ENCODE measurements around the gene ZSCAN9. TPM values are rescaled to one million over a fixed set of nuclear protein-coding genes. Genes with fewer than 3 reads are reported as not detected.

Gene ZSCAN9
- total RNA-seq, 1 donor from 2014 or later: 40.1 TPM

DNA sequence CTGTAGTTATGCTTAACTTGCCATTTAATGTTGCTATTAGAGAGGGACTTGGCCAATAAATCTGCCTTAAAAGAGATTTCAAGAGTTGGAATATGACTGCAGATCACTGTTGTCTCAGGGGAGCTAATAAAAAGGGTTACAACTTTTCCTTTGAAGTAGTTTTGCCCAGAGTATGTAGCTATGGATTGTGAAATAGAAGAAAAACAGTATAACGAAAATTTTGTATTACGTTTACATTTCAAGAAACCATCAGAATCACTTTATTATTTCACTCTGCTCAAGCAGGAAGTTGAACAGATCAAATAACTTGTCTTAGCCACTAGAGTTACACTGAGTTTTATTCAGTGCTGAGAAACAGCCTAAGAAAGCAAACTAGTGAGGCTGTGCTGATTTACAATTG is 38.8 kb downstream of the ZSCAN9 start:
- Mint-ChIP-seq H3K4me3 (ENCODE audit: low read depth) (no peak overlapping the region), H3K9me3 (ENCODE audit: low read depth) (no peaks in the 10 kb centered on the region), H3K4me1 (ENCODE audit: low read depth) (peaks cover 2% of the 10 kb centered on the region), H3K36me3 (ENCODE audit: insufficient read depth) (no peaks in the 10 kb centered on the region), H3K27me3 (peaks cover 15% of the 10 kb centered on the region), H3K27ac (no peak overlapping the region)
- TF ChIP-seq, protein P1, sequence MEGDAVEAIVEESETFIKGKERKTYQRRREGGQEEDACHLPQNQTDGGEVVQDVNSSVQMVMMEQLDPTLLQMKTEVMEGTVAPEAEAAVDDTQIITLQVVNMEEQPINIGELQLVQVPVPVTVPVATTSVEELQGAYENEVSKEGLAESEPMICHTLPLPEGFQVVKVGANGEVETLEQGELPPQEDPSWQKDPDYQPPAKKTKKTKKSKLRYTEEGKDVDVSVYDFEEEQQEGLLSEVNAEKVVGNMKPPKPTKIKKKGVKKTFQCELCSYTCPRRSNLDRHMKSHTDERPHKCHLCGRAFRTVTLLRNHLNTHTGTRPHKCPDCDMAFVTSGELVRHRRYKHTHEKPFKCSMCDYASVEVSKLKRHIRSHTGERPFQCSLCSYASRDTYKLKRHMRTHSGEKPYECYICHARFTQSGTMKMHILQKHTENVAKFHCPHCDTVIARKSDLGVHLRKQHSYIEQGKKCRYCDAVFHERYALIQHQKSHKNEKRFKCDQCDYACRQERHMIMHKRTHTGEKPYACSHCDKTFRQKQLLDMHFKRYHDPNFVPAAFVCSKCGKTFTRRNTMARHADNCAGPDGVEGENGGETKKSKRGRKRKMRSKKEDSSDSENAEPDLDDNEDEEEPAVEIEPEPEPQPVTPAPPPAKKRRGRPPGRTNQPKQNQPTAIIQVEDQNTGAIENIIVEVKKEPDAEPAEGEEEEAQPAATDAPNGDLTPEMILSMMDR (IDR thresholded peaks at IDR 0.05; ENCODE audit: unreplicated experiment): no peak
- no peak for DNase-seq (ENCODE audit: low spot score, unreplicated experiment)

DNA sequence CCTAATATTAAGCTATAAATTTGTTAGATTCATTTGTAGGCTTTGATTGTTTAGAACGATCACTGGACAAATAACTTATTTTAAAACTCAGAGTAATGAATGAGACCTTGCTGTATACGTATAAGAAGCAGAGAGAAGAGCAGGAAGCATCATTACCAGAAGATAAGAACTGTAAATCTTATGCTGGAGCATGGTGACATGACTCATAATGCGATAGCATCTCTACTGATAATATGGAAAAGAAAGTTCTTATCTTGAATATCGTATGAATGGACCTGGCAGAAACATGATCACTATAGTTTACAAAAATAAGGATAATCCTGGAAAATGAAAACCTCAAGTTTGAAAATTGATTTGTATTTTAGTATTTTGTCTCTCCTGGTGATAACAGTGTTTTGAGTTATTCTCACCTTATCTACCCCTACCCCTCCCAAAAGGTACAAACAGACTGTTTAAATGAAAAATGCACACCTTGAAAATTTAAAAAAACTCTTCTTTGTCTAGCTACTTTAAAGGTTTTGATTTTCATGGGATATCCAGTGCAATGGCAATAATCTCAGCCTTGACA is 39.8 kb downstream of the ZSCAN9 start:
- no peaks in the 10 kb centered on the region for H3K9me3 Mint-ChIP-seq (ENCODE audit: low read depth)
- no peak for DNase-seq (ENCODE audit: low spot score, unreplicated experiment)
- TF ChIP-seq, protein P1 (IDR thresholded peaks at IDR 0.05; ENCODE audit: unreplicated experiment): no peak
- H3K36me3 Mint-ChIP-seq (ENCODE audit: insufficient read depth): no peaks in the 10 kb centered on the region
- H3K4me1 Mint-ChIP-seq (ENCODE audit: low read depth): peaks cover 2% of the 10 kb centered on the region
- peaks cover 10% of the 10 kb centered on the region for H3K27me3 Mint-ChIP-seq
- H3K27ac Mint-ChIP-seq: no peak overlapping the region
- no peak overlapping the region for H3K4me3 Mint-ChIP-seq (ENCODE audit: low read depth)

DNA sequence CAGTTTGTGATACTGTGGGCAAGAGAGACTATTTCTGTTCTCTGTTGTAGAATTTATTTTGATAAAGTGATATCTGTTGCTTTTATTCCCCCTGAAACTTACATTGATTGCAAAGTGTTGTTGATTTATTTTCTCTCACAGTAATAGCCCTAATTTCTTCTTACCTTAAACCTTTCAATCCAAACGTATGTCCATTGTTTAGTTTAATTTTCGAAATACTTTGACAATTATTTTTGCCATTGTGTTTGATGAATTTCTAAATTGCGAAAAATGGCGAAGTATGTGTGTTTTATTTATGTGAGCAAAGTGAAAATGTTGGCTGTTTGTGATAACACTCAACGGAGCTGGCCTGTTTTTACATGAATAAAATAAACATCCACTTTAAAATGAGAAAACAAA is 41.5 kb downstream of the ZSCAN9 start:
- Mint-ChIP-seq H3K27ac (no peak overlapping the region), H3K27me3 (peaks cover 5% of the 10 kb centered on the region), H3K36me3 (ENCODE audit: insufficient read depth) (peaks cover 1% of the 10 kb centered on the region), H3K4me1 (ENCODE audit: low read depth) (peaks cover 2% of the 10 kb centered on the region), H3K9me3 (ENCODE audit: low read depth) (no peaks in the 10 kb centered on the region), H3K4me3 (ENCODE audit: low read depth) (no peak overlapping the region)
- TF ChIP-seq, protein P1 (IDR thresholded peaks at IDR 0.05; ENCODE audit: unreplicated experiment): no peak
- DNase-seq (ENCODE audit: low spot score, unreplicated experiment): no peak

DNA sequence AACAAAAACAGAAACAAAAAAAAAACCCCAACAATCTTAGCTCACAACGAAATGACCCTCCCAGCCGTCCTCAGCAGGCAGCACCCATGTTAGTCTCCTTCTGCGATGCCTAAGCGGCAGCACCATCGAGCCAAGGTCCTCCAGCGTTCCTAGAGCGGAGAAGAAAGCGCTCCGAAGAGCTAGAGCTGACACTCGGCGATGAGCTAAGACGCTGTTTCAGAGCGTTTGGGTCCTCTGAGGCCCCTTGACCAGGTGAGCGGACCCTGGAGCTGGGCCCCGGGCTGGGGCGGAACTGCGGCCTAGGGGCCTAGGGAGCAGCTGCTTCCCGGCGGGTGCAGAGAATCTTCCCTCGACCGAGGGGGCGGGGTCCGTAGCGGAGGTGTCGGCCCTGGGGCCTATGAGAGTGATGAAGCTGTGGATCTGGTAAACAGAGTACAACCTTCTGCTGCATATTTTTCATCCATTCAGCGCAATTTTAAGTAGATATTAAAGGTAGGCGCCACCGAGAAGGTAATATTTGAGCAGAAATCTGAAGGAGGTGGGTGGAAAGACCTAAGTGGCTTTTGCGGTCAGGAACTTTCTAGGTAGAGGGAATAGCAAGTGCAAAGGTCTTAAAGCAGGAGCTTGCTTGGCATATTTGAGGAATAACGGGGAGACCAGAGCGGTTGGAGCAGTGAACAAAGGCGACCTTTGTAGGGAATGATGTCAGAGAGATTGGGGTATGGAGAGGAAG is 42.1 kb downstream of the ZSCAN9 start, which contains the start of gene ZSCAN26:
ZSCAN26 (plus strand) TSS at position 182 of the 733 bp plus-strand sequence. CDS start 4,777 bp downstream, outside the sequence.
- peak; percentile 62 for DNase-seq (ENCODE audit: low spot score, unreplicated experiment)
- H3K4me3 Mint-ChIP-seq (ENCODE audit: low read depth): no peak within 1 kb of the TSS
- no peak within 1 kb of the TSS for H3K27ac Mint-ChIP-seq
- H3K9me3 Mint-ChIP-seq (ENCODE audit: low read depth): no peaks in the 10 kb centered on the region
- TF ChIP-seq, protein P1 (IDR thresholded peaks at IDR 0.05; ENCODE audit: unreplicated experiment): no peak
- H3K27me3 Mint-ChIP-seq: peaks cover 5% of the 10 kb centered on the region
- H3K4me1 Mint-ChIP-seq (ENCODE audit: low read depth): peaks cover 2% of the 10 kb centered on the region
- H3K36me3 Mint-ChIP-seq (ENCODE audit: insufficient read depth): peaks cover 3% of the 10 kb centered on the region

DNA sequence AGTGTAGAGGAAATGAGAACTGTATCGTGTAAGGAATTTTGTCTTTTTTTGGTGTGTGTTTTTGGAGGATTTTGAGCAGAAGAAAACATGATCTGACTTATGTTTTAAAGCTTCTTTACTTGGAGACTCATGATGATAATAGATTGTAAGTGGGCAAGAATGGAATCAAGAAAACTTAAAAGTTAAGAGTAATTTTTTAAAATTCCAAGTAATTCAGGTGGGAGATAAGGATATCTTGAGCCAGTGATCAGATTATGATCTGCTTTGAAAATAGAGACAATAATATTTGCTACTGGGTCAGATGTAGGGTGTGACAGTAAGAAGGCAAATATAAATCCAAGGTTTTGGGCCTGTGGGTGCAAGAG is 42.6 kb downstream of the ZSCAN9 start:
- no peak overlapping the region for H3K4me3 Mint-ChIP-seq (ENCODE audit: low read depth)
- DNase-seq (ENCODE audit: low spot score, unreplicated experiment): no peak
- H3K9me3 Mint-ChIP-seq (ENCODE audit: low read depth): no peaks in the 10 kb centered on the region
- no peak overlapping the region for H3K27ac Mint-ChIP-seq
- peaks cover 5% of the 10 kb centered on the region for H3K27me3 Mint-ChIP-seq
- TF ChIP-seq, protein P1 (IDR thresholded peaks at IDR 0.05; ENCODE audit: unreplicated experiment): no peak
- peaks cover 7% of the 10 kb centered on the region for H3K36me3 Mint-ChIP-seq (ENCODE audit: insufficient read depth)
- H3K4me1 Mint-ChIP-seq (ENCODE audit: low read depth): peaks cover 2% of the 10 kb centered on the region

Measured in progenitor cell of endocrine pancreas (in vitro differentiated cells).